Esophagus squamous epithelium (tissue), 5 donors: ENCODE data around the gene PLEKHG4. TPM values are rescaled to one million over a fixed set of nuclear protein-coding genes. Genes with fewer than 3 reads are reported as not detected.

Experiments
- DNase-seq: peaks from one replicate; lab custom pipeline; 2025; lab: John Stamatoyannopoulos, UW
- H3K27ac ChIP-seq, 4 donors: fragments of 200-600 bp; sonication (generic); one replicate each; pipeline ENCODE4 v1.5.1; 2016 to 2019; ENCODE audit warnings: mild to moderate bottlenecking in 1 of 4
- H3K27me3 ChIP-seq, 4 donors: fragments of 200-600 bp; sonication (generic); 1 replicate in 3 of 4; 2 replicates in 1 of 4; pipeline versions ENCODE4 v1.5.1 to v1.6.0; 2017 to 2021; ENCODE audit warnings: antibody characterized with exemption in 1 of 4
- H3K36me3 ChIP-seq, 3 donors: fragments of 200-600 bp; sonication (generic); one replicate each; pipeline ENCODE4 v1.5.1; 2016 to 2019
- H3K4me1 ChIP-seq, 3 donors: fragments of 200-600 bp; sonication (generic); one replicate each; pipeline ENCODE4 v1.5.1; 2017 to 2019
- H3K4me3 ChIP-seq, 4 donors: fragments of 200-600 bp; sonication (generic); 1 replicate in 3 of 4; 2 replicates in 1 of 4; pipeline ENCODE4 v1.5.1; 2016 to 2019; ENCODE audit warnings: mild to moderate bottlenecking in 2 of 4, moderate library complexity in 1 of 4
- H3K9me3 ChIP-seq, 3 donors: fragments of 200-600 bp; sonication (generic); one replicate each; pipeline ENCODE4 v1.5.1; 2016 to 2019
- POLR2A ChIP-seq, 4 donors: fragments of 450-650 bp; IDR thresholded peaks; one replicate each; pipeline ENCODE4 v1.6.1; 2017; ENCODE audit warnings: antibody characterized with exemption in 4 of 4, mild to moderate bottlenecking in 4 of 4, moderate library complexity in 3 of 4
- WGBS, 2 donors: methylation state at CpG; one replicate each; pipeline ENCODE4 v1.1.5; 2018; 5-methylcytosine and 5-hydroxymethylcytosine counted together
- intact Hi-C: fragments of 100-400 bp; cut with DNase I; formaldehyde crosslinking; loops from one replicate; pipeline ENCODE4 v1.15.0; 2022
- total RNA-seq, 4 donors: library from RNA; depleted of rRNA; stranded (reverse); fragments of >200 nt; gene quantifications; one replicate each; pipeline ENCODE4 v1.1.0, GENCODE V29; 2016
- TF ChIP-seq, protein P1 (sequence below), 6 experiments: fragments of 450-650 bp in 4 of 6; fragments of 200-600 bp in 2 of 6; sonication (generic) in 2 of 6; IDR thresholded peaks; one replicate each; pipeline ENCODE4 v1.5.1; 2016 to 2019; ENCODE audit warnings: antibody characterized with exemption in 6 of 6, mild to moderate bottlenecking in 4 of 6, moderate library complexity in 4 of 6
- donor health status: DM: yes; HTN: yes; CAD: no.

PLEKHG4 gene
- total RNA-seq, 4 donors from 2014 or later = 5.0 to 11.4 (median 7.5) TPM

DNA sequence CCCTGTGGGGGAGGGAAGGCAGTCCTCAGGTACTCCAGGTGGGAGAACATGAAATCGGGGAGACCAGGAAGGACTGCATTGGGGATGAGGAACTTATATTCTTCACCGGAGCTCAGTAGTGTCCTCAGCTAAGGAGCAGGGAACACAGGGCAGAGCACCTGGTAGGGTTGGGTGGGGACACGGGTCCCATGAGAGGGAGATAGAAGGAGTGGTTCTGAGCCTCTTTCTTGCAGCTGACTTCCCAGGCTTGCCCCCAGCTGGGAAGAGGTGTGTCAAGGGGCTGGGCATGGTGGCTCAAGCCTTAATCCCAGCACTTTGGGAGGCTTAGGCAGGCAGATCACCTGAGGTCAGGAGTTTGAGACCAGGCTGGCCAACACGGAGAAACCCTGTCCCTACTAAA is 34.1 kb upstream of the PLEKHG4 start:
- intact Hi-C loops = no loop called here
- H3K9me3 ChIP-seq = no peaks in the 10 kb centered on the region
- no peak for DNase-seq
- H3K4me3 ChIP-seq = peak overlapping the region in 2 of 4 donors; percentile 58 to 76
- peak overlapping the region; percentile 81 to 95 (median 84) for H3K27ac ChIP-seq
- no peaks in the 10 kb centered on the region for H3K36me3 ChIP-seq
- WGBS, 2 donors = 74% methylated on average over 3 of the region's 4 CpGs; no CpG with 5 or more reads in 1 of the 2 donors
- H3K4me1 ChIP-seq = peaks cover 40 to 93% (median 59%) of the 10 kb centered on the region in 3 donors
- TF ChIP-seq, protein P1, sequence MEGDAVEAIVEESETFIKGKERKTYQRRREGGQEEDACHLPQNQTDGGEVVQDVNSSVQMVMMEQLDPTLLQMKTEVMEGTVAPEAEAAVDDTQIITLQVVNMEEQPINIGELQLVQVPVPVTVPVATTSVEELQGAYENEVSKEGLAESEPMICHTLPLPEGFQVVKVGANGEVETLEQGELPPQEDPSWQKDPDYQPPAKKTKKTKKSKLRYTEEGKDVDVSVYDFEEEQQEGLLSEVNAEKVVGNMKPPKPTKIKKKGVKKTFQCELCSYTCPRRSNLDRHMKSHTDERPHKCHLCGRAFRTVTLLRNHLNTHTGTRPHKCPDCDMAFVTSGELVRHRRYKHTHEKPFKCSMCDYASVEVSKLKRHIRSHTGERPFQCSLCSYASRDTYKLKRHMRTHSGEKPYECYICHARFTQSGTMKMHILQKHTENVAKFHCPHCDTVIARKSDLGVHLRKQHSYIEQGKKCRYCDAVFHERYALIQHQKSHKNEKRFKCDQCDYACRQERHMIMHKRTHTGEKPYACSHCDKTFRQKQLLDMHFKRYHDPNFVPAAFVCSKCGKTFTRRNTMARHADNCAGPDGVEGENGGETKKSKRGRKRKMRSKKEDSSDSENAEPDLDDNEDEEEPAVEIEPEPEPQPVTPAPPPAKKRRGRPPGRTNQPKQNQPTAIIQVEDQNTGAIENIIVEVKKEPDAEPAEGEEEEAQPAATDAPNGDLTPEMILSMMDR (IDR thresholded peaks at IDR 0.05) = no peak
- TF ChIP-seq POLR2A (IDR thresholded peaks at IDR 0.05) = no peak
- peaks cover 0 to 25% (median 2%) of the 10 kb centered on the region in 4 donors for H3K27me3 ChIP-seq

DNA sequence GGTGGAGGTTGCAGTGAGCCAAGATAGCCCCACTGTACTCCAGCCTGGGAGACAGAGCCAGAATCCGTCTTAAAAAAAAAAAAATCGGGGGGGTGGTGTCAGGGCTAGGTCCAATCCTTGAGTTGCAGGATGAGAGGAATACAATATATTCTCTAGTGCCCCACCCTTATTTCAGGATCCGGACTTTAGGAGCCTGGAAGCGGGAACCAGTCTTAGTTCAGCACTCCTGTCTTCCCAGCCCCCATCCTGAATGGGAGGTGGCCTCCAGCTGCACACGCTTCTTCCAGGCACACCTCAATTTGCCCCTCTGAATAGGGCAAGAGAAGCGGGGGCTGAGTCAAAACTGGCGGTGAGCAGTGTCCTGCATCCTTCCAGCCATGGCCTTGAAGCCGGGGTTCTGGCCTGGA is 33.7 kb upstream of the PLEKHG4 start:
- Histone ChIP-seq H3K4me1 (peaks cover 40 to 88% (median 54%) of the 10 kb centered on the region in 3 donors), H3K27me3 (peaks cover 0 to 30% (median 2%) of the 10 kb centered on the region in 4 donors), H3K9me3 (no peaks in the 10 kb centered on the region), H3K4me3 (peak overlapping the region; percentile 49 to 76 (median 64)), H3K27ac (peak overlapping the region; percentile 81 to 95 (median 84)), H3K36me3 (no peaks in the 10 kb centered on the region)
- DNase-seq = no peak
- WGBS, 2 donors = 0 to 3% methylated on average over 2 to 5 of the region's 8 CpGs
- TF ChIP-seq, protein P1 (IDR thresholded peaks at IDR 0.05) = no peak
- TF ChIP-seq POLR2A (IDR thresholded peaks at IDR 0.05) = no peak
- intact Hi-C loops = no loop called here

DNA sequence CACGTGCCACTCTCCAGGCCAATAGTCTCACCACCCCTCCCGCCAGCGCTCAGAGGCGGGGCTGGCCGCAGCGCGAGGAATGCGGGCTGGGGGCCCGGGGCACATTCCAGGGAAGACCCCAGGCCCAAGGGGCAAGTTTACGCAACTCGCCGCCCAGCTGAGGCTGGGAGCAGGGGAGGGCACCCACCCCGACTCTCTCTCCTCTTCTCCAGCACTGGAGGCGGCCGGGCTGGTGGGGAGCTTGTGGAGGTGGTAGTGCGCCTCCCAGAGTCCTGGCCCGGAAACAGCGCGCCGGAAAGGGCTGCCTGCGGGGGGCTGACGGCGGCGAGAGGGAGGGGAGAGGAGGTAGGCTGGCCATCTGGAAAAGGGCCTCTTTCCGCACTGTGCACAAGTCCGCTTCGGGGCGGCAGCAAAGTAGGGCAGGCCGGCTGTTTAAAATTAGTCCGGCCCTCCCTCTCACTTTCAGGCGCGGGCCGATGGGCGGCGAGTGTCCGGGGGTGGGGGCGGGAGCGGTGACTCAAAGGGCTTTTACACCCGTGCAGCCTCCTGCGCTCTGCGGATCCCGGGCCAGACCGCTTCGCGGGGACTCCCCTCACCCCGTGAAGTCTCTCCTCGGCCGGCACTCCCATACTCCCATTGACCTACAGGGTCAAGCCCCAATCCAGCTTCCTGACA is 33.1 kb upstream of the PLEKHG4 start:
- no peaks in the 10 kb centered on the region for H3K36me3 ChIP-seq
- WGBS, 2 donors = 0% methylated on average over 7 of the region's 48 CpGs
- DNase-seq = no peak
- intact Hi-C loops = no loop called here
- TF ChIP-seq POLR2A (IDR thresholded peaks at IDR 0.05) = no peak
- TF ChIP-seq, protein P1 (IDR thresholded peaks at IDR 0.05) = peak in 2 of 6 experiments; percentile 24 to 29
- H3K4me1 ChIP-seq = peaks cover 40 to 82% (median 49%) of the 10 kb centered on the region in 3 donors
- peak overlapping the region; percentile 49 to 76 (median 64) for H3K4me3 ChIP-seq
- H3K9me3 ChIP-seq = no peaks in the 10 kb centered on the region
- peaks cover 0 to 34% (median 2%) of the 10 kb centered on the region in 4 donors for H3K27me3 ChIP-seq
- peak overlapping the region; percentile 81 to 95 (median 84) for H3K27ac ChIP-seq

DNA sequence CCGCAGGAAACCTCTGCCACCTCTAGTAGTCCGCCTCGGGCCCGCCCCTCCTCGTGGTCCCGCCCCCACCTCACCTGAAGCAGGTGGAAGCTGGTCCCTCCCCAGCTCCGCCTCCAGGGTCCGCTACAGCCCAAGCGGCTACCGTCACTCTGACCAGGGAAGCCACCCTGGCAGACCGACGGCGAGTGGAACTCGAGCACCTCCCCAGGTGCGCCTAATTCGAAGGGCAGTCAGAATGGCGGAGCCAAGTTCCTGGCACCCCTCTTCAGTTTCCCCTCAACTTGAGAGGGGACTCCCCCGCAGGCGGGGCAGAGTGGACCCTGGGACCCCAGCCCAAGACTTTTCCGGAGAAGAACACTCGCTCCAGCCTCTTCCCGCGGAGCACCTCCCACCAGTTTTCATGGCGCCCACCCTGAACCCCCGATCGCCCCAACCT is 32.6 kb upstream of the PLEKHG4 start:
- Histone ChIP-seq H3K4me3 (peak overlapping the region; percentile 49 to 76 (median 64)), H3K27ac (peak overlapping the region; percentile 81 to 95 (median 84)), H3K27me3 (peaks cover 0 to 39% (median 2%) of the 10 kb centered on the region in 4 donors), H3K9me3 (no peaks in the 10 kb centered on the region), H3K4me1 (peaks cover 40 to 77% (median 43%) of the 10 kb centered on the region in 3 donors), H3K36me3 (no peaks in the 10 kb centered on the region)
- intact Hi-C loops = no loop called here
- 0% methylated on average over 7 of the region's 26 CpGs; no CpG with 5 or more reads in 1 of the 2 donors for WGBS, 2 donors
- TF ChIP-seq, protein P1 (IDR thresholded peaks at IDR 0.05) = no peak
- TF ChIP-seq POLR2A (IDR thresholded peaks at IDR 0.05) = no peak
- DNase-seq = no peak
